Right lobe of liver (tissue), 6 donors: ENCODE results near the gene R3HCC1L. TPM values are rescaled to one million over a fixed set of nuclear protein-coding genes. Genes with fewer than 3 reads are reported as not detected.
"Not testable (repeated sequence)": the region's sequence is repeated elsewhere in the genome, so short reads cannot be mapped to it uniquely, and the experiment has no call there.

ENCODE experiments used
- ATAC-seq, 4 donors: fragments of 200-7000 bp; cut with Tn5 transposase; one replicate each; pipeline ENCODE4 v1.9.1; 2020; ENCODE audit warnings: mild to moderate bottlenecking in 4 of 4, moderate library complexity in 4 of 4
- DNase-seq, 3 donors: peaks; one replicate each; pipeline ENCODE4 v3.0.0-alpha.2; 2020
- H3K27ac ChIP-seq, 3 donors: fragments of 200-600 bp; one replicate each; pipeline ENCODE4 v1.8.0; 2022
- H3K27me3 ChIP-seq, 2 donors: fragments of 200-600 bp; one replicate each; pipeline ENCODE4 v1.8.0; 2022
- H3K36me3 ChIP-seq, 4 donors: fragments of 200-600 bp; sonication (generic) in 1 of 4; one replicate each; pipeline versions ENCODE4 v1.5.1 to v1.8.0; 2017 to 2022; ENCODE audit warnings: control low read depth in 1 of 4
- H3K4me1 ChIP-seq, 4 donors: fragments of 200-600 bp; sonication (generic) in 1 of 4; one replicate each; pipeline versions ENCODE4 v1.5.1 to v1.8.0; 2017 to 2022; ENCODE audit warnings: control low read depth in 1 of 4
- H3K4me3 ChIP-seq, 3 donors: fragments of 200-600 bp; one replicate each; pipeline ENCODE4 v1.8.0; 2022
- H3K9me3 ChIP-seq, 4 donors: fragments of 200-600 bp; sonication (generic) in 1 of 4; one replicate each; pipeline versions ENCODE4 v1.5.1 to v1.8.0; 2017 to 2022; ENCODE audit warnings: control low read depth in 1 of 4
- CTCF ChIP-seq, 4 donors: fragments of 200-600 bp in 3 of 4; fragments of 450-650 bp in 1 of 4; IDR thresholded peaks; one replicate each; pipeline versions ENCODE4 v1.5.1 to v1.8.0; 2016 to 2022; ENCODE audit warnings: antibody characterized with exemption in 4 of 4, mild to moderate bottlenecking in 2 of 4
- POLR2A ChIP-seq: fragments of 450-650 bp; IDR thresholded peaks from one replicate; pipeline ENCODE4 v1.6.1; 2017; ENCODE audit warnings: antibody characterized with exemption, mild to moderate bottlenecking
- WGBS: methylation state at CpG from one replicate; pipeline ENCODE4 v1.1.6; 2018; ENCODE audit warnings: low coverage, low lambda C conversion rate; ENCODE audit not compliant: insufficient coverage; ENCODE audit errors: missing lambda C conversion rate; 5-methylcytosine and 5-hydroxymethylcytosine counted together
- intact Hi-C, 2 donors: fragments of 100-400 bp; cut with DNase I; formaldehyde crosslinking; loops; one replicate each; pipeline versions ENCODE4 v1.11.2 to v1.14.1; 2022
- total RNA-seq, 6 experiments: library from RNA; depleted of rRNA in 2 of 6; stranded (reverse); fragments of >200 nt in 2 of 6; fragmentation: NEBNext Ultra II Directional in 3 of 6; extraction: Animal tissue kit (Norgen Biotek cat#: 25700) in 3 of 6; gene quantifications; one replicate each; pipeline versions ENCODE4 v1.1.0 to v1.2.4, GENCODE V29; 2016 to 2023
- donor health status: DM: no; HTN: yes; CAD: no.
- donor health status: DM: no; HTN: no; CAD: no.
- donor health status: DM: no; HTN: no; CAD: no.
- donor health status: DM: no; HTN: yes; CAD: no.
- donor health status: DM: no; HTN: yes; CAD: no.

R3HCC1L gene
- total RNA-seq, 6 experiments from 2014 or later = 5.0 to 6.5 (median 5.5) TPM

GRCh38 chr10:98172073-98172472 lies 37.6 kb downstream of the R3HCC1L start:
- Histone ChIP-seq H3K36me3 (peaks cover 0 to 3% (median 0%) of the 10 kb centered on the region in 4 donors), H3K9me3 (no peaks in the 10 kb centered on the region), H3K27me3 (no peaks in the 10 kb centered on the region), H3K27ac (no peak overlapping the region), H3K4me1 (peaks cover 0 to 7% (median 0%) of the 10 kb centered on the region in 4 donors), H3K4me3 (no peak overlapping the region)
- DNase-seq = no peak
- TF ChIP-seq POLR2A (no peak), CTCF (IDR thresholded peaks at IDR 0.05) (no peak)
- WGBS = 93% methylated on average over 4 of the region's 4 CpGs
- intact Hi-C loops = no loop called here
- no peak for ATAC-seq

- Histone ChIP-seq H3K27me3 (no peaks in the 10 kb centered on the region), H3K27ac (no peak overlapping the region), H3K4me1 (peaks cover 0 to 7% (median 0%) of the 10 kb centered on the region in 4 donors), H3K9me3 (no peaks in the 10 kb centered on the region), H3K36me3 (peaks cover 0 to under 1% (median 0%) of the 10 kb centered on the region in 4 donors), H3K4me3 (no peak overlapping the region)
- no peak for TF ChIP-seq POLR2A
- TF ChIP-seq CTCF (IDR thresholded peaks at IDR 0.05) = no peak
- WGBS = 90% methylated on average over 5 of the region's 5 CpGs
- no peak for DNase-seq
- intact Hi-C loops = no loop called here
- ATAC-seq = no peak
Observed at GRCh38 chr10:98172495-98172894, 38.0 kb downstream of the R3HCC1L start.

GRCh38 chr10:98173260-98173659 lies 38.8 kb downstream of the R3HCC1L start:
- Histone ChIP-seq H3K27me3 (no peaks in the 10 kb centered on the region), H3K36me3 (no peaks in the 10 kb centered on the region), H3K9me3 (no peaks in the 10 kb centered on the region), H3K27ac (no peak overlapping the region), H3K4me1 (peaks cover 0 to 7% (median 0%) of the 10 kb centered on the region in 4 donors), H3K4me3 (no peak overlapping the region)
- 86% methylated on average over 6 of the region's 6 CpGs for WGBS
- ATAC-seq (no peak), DNase-seq (no peak)
- intact Hi-C loops = no loop called here
- no peak for TF ChIP-seq POLR2A
- TF ChIP-seq CTCF (IDR thresholded peaks at IDR 0.05) = no peak

GRCh38 chr10:98182351-98182915 lies 48.0 kb downstream of the R3HCC1L start:
- not testable (repeated sequence) for ATAC-seq

GRCh38 chr10:98186681-98187080 lies 52.2 kb downstream of the R3HCC1L start:
- H3K4me3 ChIP-seq = no peak overlapping the region
- TF ChIP-seq POLR2A = no peak
- TF ChIP-seq CTCF (IDR thresholded peaks at IDR 0.05) = no peak
- intact Hi-C loops = no loop called here
- 100% methylated on average over 1 of the region's 1 CpG for WGBS
- ATAC-seq (no peak), DNase-seq (no peak)
- H3K27me3 ChIP-seq = no peaks in the 10 kb centered on the region
- H3K27ac ChIP-seq = no peak overlapping the region
- peaks cover 0 to 6% (median 0%) of the 10 kb centered on the region in 4 donors for H3K36me3 ChIP-seq
- H3K9me3 ChIP-seq = no peaks in the 10 kb centered on the region
- no peaks in the 10 kb centered on the region for H3K4me1 ChIP-seq

More at GRCh38 chr10:98182351-98182915, 48.0 kb downstream of the R3HCC1L start:
- H3K9me3 ChIP-seq, H3K4me1 ChIP-seq, DNase-seq, H3K27me3 ChIP-seq, intact Hi-C loops, H3K27ac ChIP-seq, H3K36me3 ChIP-seq, H3K4me3 ChIP-seq: not testable (repeated sequence)
- WGBS = 93% methylated on average over 5 of the region's 14 CpGs

GRCh38 chr10:98190773-98191172 lies 56.3 kb downstream of the R3HCC1L start:
- H3K36me3 ChIP-seq, H3K4me1 ChIP-seq, H3K9me3 ChIP-seq, DNase-seq, H3K27me3 ChIP-seq, ATAC-seq, intact Hi-C loops, H3K4me3 ChIP-seq, H3K27ac ChIP-seq: not testable (repeated sequence)
- WGBS = 98% methylated on average over 4 of the region's 4 CpGs
